HG03135 (cell line): ENCODE measurements around the gene SLC38A10.

Source experiments
- ATAC-seq: cut with Tn5 transposase; IDR thresholded peaks from one replicate; pipeline ENCODE4 v1.9.1; 2021; ENCODE audit warnings: mild to moderate bottlenecking, moderate library complexity; ENCODE audit not compliant: unreplicated experiment

Gene SLC38A10

DNA sequence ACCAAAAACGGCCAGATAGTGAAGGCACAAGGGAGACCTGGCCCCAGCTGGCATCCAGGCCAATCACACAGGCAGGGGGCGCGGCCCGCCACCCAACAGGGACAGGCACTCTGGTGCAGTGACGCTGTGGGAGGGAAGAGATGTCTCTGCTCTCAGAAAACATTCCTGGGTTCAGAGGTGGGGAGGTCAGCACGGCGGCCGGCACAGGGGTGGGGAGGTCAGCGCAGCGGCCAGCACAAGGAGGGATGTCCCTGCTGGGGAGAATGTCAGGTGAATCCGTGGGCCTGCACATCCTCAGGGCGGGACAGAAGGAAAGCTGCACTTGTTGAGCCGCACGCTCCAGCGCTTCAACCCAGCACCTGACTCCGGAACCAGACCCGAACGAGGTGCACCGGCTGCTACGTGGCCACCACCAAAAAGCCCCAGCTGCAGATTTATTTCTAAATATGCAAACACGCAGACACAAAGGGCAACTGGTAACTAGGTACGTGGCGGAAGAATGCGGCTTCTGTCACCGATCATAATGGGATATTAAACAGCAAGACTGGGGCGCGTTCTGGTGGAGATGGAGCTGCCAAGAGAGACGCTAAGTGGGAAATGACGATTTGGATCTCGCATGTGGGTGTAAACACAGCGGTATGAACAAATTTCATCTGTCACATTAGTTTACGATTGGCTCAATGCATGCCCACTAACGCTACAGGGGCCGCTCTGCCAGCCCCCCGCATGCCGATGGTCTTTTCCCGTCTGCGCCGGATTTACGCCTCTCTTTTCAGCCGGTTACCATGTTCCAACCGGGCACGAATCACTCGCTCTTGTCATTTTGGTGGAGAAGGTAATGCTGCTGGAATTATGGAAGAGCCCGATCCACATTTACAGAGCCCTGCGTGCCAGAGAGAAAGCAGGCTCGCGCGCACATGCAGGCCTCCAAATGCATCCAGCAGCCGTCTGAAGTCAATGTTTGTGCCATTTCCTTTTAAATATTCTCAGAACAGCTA, 15.5 kb downstream of the SLC38A10 start:
- no peak for ATAC-seq

- ATAC-seq, result no peak
Observed at GRCh38 chr17:81278831-81279230, 16.3 kb downstream of the SLC38A10 start.

DNA sequence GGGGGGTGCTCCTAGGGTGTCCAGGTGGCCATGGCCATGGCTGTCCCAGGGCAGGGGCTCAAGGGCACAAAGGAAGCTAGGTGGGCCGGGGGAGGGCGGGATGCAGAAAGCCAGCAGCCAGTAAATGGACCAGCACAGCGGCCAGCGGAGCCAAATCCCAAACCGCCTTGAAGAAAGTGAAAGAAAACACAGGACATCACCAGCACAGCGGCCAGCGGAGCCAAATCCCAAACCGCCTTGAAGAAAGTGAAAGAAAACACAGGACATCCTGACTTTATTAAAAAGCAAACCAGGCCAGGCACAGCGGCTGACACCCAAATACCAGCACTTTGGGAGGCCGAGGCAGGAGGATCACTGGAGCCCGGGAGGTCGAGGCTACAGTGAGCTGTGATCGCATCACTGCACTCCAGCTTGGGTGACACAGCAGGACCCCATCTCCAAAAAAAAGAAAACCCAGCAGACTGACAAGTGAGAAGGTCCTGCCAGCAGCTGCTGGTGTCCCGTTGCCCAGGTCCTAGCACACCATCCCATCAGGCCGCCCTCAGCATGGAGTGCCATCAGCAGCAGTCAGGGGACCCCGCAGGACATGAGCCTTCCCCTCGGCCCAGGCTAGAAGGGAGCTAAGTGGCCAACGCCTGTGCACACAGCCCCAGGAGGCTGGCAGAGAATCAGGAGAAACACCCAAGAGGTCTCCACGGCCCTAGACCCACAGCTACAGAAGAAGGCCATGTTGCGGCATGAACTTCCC, 17.0 kb downstream of the SLC38A10 start:
- ATAC-seq, result no peak

- ATAC-seq, result no peak
Observed at GRCh38 chr17:81277421-81277820, 17.7 kb downstream of the SLC38A10 start.

GRCh38 chr17:81276781-81277180, 18.3 kb downstream of the SLC38A10 start:
- ATAC-seq, result no peak

GRCh38 chr17:81274471-81274855, 20.6 kb downstream of the SLC38A10 start:
- ATAC-seq, result no peak

GRCh38 chr17:81273698-81274470, 21.2 kb downstream of the SLC38A10 start:
- ATAC-seq, result no peak

- no peak for ATAC-seq
Observed at GRCh38 chr17:81272616-81273015, 22.5 kb downstream of the SLC38A10 start.

- ATAC-seq, result no peak
Observed at GRCh38 chr17:81271226-81271625, 23.9 kb downstream of the SLC38A10 start.

DNA sequence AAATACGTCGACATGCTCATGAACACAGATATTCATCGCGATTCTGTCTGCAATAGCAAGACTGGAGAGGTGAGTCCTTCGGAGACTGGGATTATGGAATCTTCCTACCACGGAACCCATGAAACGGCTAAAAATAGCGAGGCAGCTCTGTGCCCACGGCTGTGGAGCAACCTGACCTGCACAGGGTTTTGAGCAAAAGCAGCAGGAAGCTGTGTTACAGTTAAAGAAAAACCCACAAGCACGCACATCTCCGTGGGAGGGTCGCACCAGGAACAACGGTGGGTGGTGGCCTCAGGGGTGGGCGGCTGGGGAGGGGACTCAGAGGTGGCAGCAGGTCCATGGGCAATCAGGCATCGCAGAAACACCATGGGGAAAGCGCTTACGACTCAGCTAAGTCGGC, 24.8 kb downstream of the SLC38A10 start:
- no peak for ATAC-seq

- no peak for ATAC-seq
Observed at GRCh38 chr17:81267390-81268067, 27.6 kb downstream of the SLC38A10 start.

- no peak for ATAC-seq
Observed at GRCh38 chr17:81265576-81265975, 29.5 kb downstream of the SLC38A10 start.

DNA sequence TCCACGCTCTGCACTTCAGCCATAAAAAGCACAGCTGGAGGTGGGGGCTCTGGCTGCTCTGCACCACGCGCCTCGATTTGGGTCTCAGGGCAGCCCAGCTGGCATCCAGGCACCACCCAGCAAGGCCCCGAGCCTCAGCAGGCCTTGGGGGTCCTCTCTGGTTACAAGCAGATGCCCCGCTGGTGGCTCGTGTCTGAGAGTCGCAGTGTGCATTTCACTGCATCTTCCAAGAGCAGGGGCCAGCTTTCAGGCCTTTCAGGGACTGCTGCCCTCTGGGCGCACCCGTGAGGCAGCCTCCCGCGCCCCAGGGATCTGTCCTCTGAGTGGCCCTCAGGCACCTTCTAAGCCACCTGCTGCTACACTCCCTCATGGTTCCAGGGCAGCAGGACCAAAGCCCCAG, 30.5 kb downstream of the SLC38A10 start:
- no peak for ATAC-seq

GRCh38 chr17:81263371-81264181, 31.5 kb downstream of the SLC38A10 start:
- no peak for ATAC-seq

DNA sequence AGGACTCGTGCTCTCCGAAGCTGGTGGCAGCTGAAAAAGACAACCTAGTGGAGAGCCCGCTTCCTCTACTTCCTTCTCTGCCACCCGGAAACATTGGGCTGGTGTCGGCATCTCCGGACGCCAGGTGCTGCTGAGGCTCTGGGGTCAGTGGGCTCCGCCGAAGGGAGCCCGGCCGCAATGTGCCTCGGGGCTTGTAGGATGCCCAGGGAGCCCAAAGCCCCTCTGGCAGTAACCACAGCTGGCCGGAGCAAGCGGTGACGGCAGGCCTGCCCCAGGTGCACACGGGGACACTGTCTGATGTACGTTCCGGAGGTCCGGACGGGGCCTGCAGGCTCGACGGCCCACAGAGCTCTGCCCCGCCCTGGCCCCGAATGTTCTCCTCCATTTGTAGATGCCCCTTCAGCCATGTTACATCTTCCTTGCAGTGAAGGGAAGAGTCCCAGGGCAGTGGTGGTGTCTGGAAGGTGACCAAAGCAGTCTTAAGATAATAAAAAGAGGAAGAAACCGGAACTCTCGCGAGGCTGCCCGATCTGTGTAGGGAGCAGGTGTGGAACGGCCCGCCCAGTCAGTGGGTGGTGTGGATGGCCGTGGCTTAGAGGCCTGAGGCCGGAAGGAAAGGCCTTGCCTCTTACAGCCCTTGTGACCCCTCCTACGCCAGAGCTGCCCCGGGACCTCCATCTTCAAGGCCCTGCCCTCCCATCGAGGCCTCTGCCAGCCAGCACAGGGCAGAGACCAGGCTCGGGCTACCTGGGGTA, 33.3 kb downstream of the SLC38A10 start:
- no peak for ATAC-seq

DNA sequence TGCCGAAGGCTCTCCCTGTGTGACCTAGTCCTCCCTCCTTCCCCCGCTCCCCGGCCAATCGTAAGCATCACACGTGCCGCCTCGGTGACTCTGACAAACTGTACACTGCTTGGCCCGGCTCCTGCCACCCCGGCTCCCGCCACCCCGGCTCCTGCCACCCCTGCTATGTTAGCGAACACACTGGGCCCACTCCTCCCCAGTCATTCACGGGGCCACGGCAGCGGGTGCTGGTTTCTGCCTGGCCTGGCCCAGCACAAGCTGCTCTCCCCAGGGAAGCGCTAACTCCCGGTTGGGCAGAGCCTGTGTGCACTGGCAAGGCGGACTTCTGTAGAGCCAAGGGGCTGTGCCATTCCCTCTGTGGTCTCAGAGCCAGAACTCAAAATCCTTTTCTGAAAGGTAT, 34.0 kb downstream of the SLC38A10 start:
- ATAC-seq, result no peak

DNA sequence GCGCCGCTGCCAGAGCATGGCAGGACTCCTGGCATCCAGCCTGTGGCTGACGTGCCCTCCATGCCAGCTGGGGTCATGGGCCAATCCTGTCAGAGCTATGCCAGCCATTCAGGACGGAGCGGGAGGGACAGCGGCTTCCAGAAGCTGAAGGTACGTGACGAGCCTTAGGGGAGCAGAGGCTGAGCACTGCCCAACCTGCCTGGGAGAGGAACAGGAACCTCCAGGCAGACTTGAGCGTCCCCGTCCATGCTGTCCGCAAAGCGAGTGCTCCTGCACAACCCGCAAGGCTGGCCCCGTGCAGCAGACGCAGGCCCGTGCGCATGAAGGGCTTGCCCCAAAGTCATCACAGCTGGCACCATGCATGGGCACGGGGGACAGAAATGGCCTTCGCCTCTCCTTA, 34.5 kb downstream of the SLC38A10 start:
- ATAC-seq, result no peak

GRCh38 chr17:81260171-81260570, 34.9 kb downstream of the SLC38A10 start:
- no peak for ATAC-seq

GRCh38 chr17:81259058-81259605, 36.0 kb downstream of the SLC38A10 start:
- ATAC-seq, result no peak
